Osteocyte (in vitro differentiated cells): ENCODE results near the gene SIM1. TPM values are rescaled to one million over a fixed set of nuclear protein-coding genes. Genes with fewer than 3 reads are reported as not detected.

ENCODE experiments used
- DNase-seq: peaks from one replicate; pipeline ENCODE4 v3.0.0; 2021; ENCODE audit warnings: mixed read lengths; ENCODE audit not compliant: unreplicated experiment; ENCODE audit errors: extremely low spot score
- H3K27ac Mint-ChIP-seq: one replicate; pipeline ENCODE4 v1.8.0; 2021; ENCODE audit warnings: mild to moderate bottlenecking, mixed read lengths; ENCODE audit not compliant: unreplicated experiment
- H3K27me3 Mint-ChIP-seq: one replicate; pipeline ENCODE4 v1.8.0; 2021; ENCODE audit warnings: mixed read lengths; ENCODE audit not compliant: unreplicated experiment
- H3K36me3 Mint-ChIP-seq: one replicate; pipeline ENCODE4 v1.8.0; 2021; ENCODE audit warnings: mixed read lengths; ENCODE audit not compliant: unreplicated experiment
- H3K4me1 Mint-ChIP-seq: one replicate; pipeline ENCODE4 v1.8.0; 2021; ENCODE audit warnings: mixed read lengths; ENCODE audit not compliant: unreplicated experiment
- H3K4me3 Mint-ChIP-seq: one replicate; pipeline ENCODE4 v1.8.0; 2021; ENCODE audit warnings: mild to moderate bottlenecking, moderate library complexity, mixed read lengths; ENCODE audit not compliant: unreplicated experiment
- H3K9me3 Mint-ChIP-seq: one replicate; pipeline ENCODE4 v1.8.0; 2021; ENCODE audit warnings: mixed read lengths; ENCODE audit not compliant: unreplicated experiment
- total RNA-seq: library from RNA; stranded (reverse); gene quantifications from 2 replicates; pipeline ENCODE4 v1.2.1, GENCODE V29; 2021
- TF ChIP-seq, protein P1 (sequence below): fragments of 200-600 bp; sonication (generic); IDR thresholded peaks from 2 replicates; pipeline ENCODE4 v1.5.0; 2021; ENCODE audit warnings: antibody characterized with exemption, mild to moderate bottlenecking, moderate library complexity

SIM1 gene
- total RNA-seq, 1 donor from 2014 or later = 2.6 TPM

DNA sequence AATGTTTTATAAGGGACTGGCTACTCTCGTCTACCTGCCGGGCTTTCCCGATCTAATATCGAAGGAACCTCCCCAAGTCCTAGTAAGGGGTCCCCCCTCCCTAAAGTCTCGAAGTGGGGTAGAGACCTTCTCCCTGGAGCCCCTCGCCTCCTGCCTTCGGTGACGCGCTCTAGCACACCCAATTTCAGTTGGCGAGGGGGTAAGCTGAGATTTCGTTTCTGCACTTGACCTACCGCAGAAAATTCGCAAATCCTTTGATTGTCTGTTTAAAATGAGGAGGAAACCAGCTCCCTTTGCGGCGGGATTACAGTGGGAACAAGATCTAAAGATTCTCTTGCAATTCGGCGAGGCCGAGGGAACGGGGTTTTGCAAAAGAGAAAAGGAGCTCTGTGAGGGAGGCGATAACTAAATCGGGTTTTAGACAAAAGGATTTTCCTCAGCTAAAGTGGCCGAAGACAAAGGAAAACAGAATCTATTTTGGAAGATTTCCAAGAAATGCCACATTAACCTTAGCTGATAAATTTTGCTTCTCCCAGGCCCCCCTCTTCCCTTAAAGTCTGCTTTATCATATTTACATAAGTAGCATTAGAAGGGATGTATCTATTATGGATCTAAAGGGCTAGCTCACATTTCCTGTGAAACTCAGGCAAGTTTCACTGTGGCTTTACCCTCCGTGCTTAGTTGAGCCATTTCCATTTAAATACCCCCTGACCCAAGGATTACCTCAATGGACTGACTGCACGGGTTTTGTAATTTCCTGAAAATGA, 8.4 kb downstream of the SIM1 start:
- peaks cover 20% of the 10 kb centered on the region for H3K36me3 Mint-ChIP-seq
- peak overlapping the region; percentile 44 for H3K27ac Mint-ChIP-seq
- no peaks in the 10 kb centered on the region for H3K9me3 Mint-ChIP-seq
- no peak for DNase-seq
- H3K27me3 Mint-ChIP-seq = peaks cover 49% of the 10 kb centered on the region
- H3K4me1 Mint-ChIP-seq = peaks cover 23% of the 10 kb centered on the region
- TF ChIP-seq, protein P1, sequence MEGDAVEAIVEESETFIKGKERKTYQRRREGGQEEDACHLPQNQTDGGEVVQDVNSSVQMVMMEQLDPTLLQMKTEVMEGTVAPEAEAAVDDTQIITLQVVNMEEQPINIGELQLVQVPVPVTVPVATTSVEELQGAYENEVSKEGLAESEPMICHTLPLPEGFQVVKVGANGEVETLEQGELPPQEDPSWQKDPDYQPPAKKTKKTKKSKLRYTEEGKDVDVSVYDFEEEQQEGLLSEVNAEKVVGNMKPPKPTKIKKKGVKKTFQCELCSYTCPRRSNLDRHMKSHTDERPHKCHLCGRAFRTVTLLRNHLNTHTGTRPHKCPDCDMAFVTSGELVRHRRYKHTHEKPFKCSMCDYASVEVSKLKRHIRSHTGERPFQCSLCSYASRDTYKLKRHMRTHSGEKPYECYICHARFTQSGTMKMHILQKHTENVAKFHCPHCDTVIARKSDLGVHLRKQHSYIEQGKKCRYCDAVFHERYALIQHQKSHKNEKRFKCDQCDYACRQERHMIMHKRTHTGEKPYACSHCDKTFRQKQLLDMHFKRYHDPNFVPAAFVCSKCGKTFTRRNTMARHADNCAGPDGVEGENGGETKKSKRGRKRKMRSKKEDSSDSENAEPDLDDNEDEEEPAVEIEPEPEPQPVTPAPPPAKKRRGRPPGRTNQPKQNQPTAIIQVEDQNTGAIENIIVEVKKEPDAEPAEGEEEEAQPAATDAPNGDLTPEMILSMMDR = no peak
- peak overlapping the region; percentile 50 for H3K4me3 Mint-ChIP-seq

DNA sequence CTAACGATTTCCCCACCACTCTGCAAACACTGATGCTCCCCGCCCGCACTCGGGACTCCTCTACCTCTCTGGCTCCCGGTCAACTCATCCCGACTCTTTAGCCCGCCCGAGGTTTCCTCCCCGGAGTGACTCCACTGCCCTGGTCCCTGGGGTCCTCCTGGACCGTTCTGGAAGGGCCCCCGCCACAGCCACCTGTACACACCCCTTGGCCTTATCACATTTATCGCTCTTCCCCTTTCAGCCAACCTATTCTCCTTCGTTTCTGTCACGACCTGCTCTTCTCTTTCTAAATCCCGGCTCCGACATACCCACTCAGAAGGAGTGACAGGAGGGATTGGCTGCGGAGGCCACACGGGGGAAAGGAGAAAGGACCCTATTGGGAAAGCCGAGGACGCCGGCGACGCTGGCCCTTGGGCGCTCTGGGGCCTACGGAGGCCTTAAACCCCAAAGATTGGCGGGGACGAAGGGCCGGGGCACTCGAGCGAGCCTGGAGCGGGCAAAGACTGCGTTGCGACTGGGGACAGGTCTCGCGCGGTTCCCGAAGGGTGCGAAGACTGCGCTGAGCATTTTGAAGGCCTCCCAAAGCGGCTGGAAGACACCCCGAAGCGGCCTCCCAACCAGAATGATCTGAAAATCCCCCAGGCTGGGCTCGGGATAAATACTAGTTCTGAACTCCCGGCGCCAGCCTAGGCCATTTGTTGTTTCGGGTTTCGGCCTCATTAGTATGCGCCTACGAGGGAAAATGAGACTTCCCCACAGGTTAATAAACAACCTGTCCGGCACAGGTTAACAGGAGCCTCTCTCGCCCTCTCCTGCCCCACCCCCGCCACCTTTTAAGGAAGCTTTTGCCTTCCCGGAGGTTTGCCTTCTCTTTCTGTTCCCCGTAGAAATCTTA, 9.2 kb downstream of the SIM1 start:
- H3K27me3 Mint-ChIP-seq = peaks cover 43% of the 10 kb centered on the region
- peak overlapping the region; percentile 68 for H3K27ac Mint-ChIP-seq
- TF ChIP-seq, protein P1 = no peak
- no peaks in the 10 kb centered on the region for H3K9me3 Mint-ChIP-seq
- H3K36me3 Mint-ChIP-seq = peaks cover 17% of the 10 kb centered on the region
- peaks cover 22% of the 10 kb centered on the region for H3K4me1 Mint-ChIP-seq
- no peak for DNase-seq
- peak overlapping the region; percentile 50 for H3K4me3 Mint-ChIP-seq

DNA sequence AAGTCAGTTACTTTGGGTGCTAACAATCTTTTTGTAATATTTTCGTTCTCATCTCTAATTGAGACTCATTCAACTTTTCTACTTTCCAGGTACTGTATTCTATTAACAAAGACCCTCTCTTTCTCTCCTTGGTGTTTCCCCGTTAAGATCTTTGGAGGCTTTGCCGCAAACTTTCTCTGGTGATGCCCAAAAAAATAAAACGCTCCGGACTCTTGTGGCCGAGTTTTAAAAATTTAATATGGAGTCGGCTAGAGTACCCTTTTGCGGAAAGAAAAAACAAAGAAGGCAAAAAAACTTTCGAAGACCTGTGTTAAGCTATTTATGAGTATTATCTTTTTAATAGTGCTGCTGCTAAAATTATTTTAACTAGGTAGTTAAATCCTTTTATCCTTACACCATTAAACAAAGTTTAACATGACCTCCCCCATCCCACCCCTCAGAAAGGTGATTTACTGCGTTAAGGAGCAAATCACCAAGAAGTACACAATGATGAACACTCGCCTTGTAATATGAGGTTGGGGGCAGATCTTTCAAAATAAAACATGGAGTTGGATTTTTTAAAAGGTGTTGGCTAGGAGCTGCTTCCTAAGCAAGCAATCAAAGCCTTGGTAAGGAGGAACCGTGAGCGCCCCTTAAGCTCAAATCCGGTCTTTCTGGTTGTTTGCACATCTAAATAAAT, 10.0 kb downstream of the SIM1 start:
- Mint-ChIP-seq H3K4me1 (peaks cover 22% of the 10 kb centered on the region), H3K27ac (peak overlapping the region; percentile 68), H3K9me3 (no peaks in the 10 kb centered on the region), H3K27me3 (peaks cover 37% of the 10 kb centered on the region), H3K36me3 (peaks cover 17% of the 10 kb centered on the region), H3K4me3 (no peak overlapping the region)
- TF ChIP-seq, protein P1 = no peak
- no peak for DNase-seq

DNA sequence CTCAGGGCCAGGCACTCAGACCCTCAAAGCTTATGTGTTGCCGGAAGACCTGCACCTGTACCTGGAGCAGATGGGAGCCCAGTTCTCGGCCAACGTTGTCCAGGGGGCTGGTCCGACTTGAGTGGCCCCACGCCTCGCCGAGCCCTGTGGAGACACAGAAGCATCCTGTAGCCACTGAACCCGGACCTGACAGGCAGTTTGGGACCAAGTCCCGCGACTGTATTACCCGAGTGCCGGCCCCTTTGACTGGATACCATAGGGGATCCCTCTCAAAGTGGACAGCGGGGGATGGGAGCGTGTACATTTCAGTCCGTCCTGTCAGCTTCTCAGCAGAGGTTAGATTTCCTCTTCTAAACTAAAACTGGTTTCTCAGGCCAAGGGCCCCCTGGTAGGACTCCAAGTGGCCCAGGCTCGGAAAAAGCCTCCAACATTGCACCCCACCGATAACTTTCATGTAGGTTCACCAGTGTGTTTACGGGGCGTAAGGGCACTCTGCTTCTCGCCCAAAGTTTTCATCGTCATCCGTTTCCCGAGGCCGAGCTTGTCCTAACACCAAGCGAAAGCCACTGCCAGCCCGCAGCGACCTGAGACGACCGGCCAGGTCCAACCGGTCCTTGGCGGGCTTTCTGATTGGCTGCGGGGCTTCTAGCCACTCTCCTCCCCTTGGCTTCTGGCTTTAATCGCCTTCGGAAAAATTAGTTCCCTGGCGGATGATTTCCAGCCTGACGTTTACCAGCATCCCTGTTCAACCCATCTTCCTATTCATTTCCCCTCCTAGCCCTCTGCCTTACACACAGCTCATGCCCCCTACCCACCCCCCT, 10.8 kb downstream of the SIM1 start:
- TF ChIP-seq, protein P1 = no peak
- peak overlapping the region; percentile 8 for H3K4me3 Mint-ChIP-seq
- DNase-seq = no peak
- H3K27me3 Mint-ChIP-seq = peaks cover 33% of the 10 kb centered on the region
- H3K36me3 Mint-ChIP-seq = peaks cover 12% of the 10 kb centered on the region
- peak overlapping the region; percentile 32 for H3K27ac Mint-ChIP-seq
- H3K9me3 Mint-ChIP-seq = no peaks in the 10 kb centered on the region
- H3K4me1 Mint-ChIP-seq = peaks cover 22% of the 10 kb centered on the region
